G401.6 (cell line): ENCODE measurements around the gene SHH.

Experiments used
- FAIRE-seq: peaks from 2 replicates; lab custom pipeline; 2012; peaks lifted over from hg19 to GRCh38; lab: Jason Lieb, UNC

The SHH gene

GRCh38 chr7:155792315-155792960 is 19.8 kb downstream of the SHH start:
- FAIRE-seq, result no peak

GRCh38 chr7:155791836-155792235 is 20.4 kb downstream of the SHH start:
- no peak for FAIRE-seq

- no peak for FAIRE-seq
Measured at GRCh38 chr7:155791214-155791737, 21.0 kb downstream of the SHH start.

GRCh38 chr7:155790666-155791065 is 21.6 kb downstream of the SHH start:
- no peak for FAIRE-seq

GRCh38 chr7:155789001-155789725 is 23.1 kb downstream of the SHH start:
- FAIRE-seq, result no peak

DNA sequence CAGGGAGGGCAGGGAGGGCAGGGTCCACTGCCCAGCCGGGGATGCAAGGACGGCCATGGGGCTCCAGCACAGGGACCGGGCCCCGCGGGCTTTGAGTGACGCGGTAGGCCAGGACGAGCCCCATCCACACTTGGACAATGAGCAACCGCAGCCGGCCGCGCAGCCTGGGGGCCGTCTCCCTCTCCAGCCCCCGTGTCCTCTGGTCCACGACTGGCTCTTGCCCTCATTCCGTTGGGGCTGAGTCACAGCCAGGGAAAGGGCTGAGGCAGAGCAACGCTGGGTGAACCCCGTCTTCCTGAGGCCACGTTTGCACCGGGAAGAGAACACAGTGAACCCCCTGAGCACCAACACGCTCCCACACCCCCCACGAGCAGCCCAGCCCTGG is 23.7 kb downstream of the SHH start:
- no peak for FAIRE-seq

- FAIRE-seq, result no peak
Measured at GRCh38 chr7:155787171-155787851, 25.0 kb downstream of the SHH start.

DNA sequence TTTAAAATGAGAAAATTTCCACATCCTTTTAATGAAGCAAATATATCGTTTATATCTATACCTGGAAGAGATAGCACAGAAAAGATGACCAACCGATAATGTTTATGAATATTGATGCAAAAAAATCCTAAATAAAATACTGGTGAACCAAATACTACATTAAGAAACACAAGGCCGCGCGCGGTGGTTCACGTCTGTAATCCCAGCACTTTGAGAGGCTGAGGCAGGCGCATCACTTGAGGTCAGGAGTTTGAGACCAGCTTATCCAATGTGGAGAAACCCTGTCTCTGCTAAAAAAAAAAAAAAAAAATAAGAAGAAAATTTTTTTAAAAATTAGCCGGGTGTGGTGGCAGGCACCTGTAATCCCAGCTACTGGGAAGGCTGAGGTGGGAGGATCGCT is 25.8 kb downstream of the SHH start:
- FAIRE-seq, result no peak

- FAIRE-seq, result no peak
Measured at GRCh38 chr7:155785536-155785935, 26.7 kb downstream of the SHH start.

DNA sequence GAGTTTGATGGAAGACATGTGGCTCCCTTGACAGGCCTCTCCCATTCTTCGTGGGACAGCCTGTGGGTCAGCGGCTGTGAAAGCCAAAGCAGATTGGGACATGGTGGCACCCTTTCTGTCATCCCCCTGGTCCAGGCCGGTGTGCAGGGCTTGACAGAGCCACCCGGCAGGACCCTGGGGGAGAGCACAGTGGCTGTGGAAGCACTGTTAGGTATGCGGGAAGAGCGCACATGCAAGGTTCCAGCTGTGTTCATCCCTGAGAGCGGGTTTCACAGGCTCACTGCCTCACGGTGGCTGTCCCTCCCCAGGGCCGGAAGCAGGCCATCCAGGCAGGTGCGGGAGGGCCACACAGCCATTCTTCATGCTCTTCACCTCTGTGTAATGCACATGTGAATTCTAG is 29.8 kb downstream of the SHH start:
- no peak for FAIRE-seq

GRCh38 chr7:155781433-155781832 is 30.8 kb downstream of the SHH start:
- no peak for FAIRE-seq

GRCh38 chr7:155780884-155781283 is 31.4 kb downstream of the SHH start:
- no peak for FAIRE-seq

DNA sequence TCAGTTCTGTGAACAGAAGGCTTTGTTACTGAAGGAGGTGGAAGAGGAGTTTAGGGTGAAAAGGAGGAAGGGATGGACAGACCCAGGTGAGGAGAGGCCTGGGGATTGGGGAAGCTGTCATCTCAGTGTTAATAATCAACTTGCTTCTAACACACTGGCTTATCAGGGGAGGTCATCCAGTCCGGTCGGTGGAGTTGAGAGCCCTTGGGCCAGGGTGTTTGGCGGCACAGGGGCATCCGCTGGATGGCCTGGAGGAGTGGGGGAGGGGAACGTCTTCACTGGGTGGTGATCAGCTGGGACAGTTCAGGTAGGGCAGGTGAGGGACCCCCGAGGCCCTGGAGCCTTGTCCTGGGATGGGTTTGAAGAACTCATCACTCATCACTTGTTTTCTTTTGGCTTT is 33.9 kb downstream of the SHH start:
- no peak for FAIRE-seq

DNA sequence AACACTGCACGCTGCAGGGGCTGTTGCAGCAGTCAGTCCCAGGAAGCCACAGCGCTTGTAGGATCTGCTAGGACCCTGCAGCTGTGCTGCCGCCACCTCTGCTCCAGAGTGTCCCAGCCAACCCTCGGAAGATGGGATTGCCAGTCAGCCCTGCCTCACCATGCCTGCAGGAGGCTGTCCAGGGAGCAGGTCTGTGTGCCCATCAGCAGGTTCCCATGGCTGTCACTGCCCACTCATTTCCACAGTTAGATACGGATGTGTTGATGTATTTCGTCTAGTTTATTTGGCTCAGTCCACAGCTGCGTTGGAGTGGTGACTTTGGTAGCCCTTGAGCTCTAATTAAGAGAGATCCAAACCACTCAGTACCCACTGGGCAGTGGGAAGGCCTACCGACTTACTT is 35.7 kb downstream of the SHH start:
- FAIRE-seq, result no peak

DNA sequence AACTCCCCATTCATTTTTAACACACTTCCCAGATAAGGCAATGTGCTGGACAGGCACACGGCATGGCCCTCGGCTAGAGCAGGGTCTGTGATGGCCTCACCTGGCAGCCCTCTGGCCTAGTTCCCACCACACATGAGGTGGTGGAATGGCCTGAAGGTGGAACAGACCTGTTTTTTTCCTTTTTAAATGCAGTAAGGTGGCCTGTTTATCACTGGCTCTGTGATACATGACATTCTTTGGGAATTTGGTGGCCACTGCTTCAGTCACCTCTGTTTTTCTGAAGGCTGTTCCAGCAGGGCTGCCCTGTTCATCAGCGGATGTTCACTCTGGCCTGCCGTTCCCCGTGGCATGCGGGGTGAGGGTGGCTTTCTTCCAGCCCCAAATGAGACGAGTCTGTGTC is 36.6 kb downstream of the SHH start:
- no peak for FAIRE-seq

GRCh38 chr7:155774947-155775346 is 37.3 kb downstream of the SHH start:
- FAIRE-seq, result no peak

DNA sequence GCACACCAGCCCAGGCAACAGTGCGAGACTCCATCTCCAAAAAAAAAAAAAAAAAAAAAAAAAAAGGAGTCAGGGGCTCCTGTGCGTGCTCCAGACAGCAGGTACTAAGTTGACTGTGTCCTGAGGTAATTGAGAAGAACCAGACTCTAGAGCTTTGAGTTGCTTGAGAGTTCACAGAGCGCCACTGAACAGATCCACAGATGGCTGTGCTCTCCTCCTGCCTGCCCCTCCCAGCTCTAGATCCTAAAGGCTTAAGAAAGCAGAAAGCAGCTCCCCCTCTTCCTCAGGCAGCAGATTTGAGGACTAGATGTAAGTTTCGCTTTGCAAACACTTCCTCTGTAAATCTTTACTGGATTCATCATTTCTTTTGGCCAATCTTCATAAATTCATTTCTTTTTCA is 38.7 kb downstream of the SHH start:
- FAIRE-seq, result no peak

GRCh38 chr7:155770241-155770640 is 42.0 kb downstream of the SHH start:
- FAIRE-seq, result no peak

GRCh38 chr7:155769701-155770100 is 42.6 kb downstream of the SHH start:
- FAIRE-seq, result no peak

- no peak for FAIRE-seq
Measured at GRCh38 chr7:155766966-155767916, 45.0 kb downstream of the SHH start.

- no peak for FAIRE-seq
Measured at GRCh38 chr7:155766386-155766785, 45.9 kb downstream of the SHH start.

GRCh38 chr7:155765458-155765857 is 46.8 kb downstream of the SHH start:
- FAIRE-seq, result no peak
